Vagina (tissue), 2 donors: ENCODE measurements around the gene PIEZO1.

Source experiments
- CTCF ChIP-seq, 3 experiments: fragments of 450-650 bp in 2 of 3; fragments of 200-600 bp in 1 of 3; sonication (generic) in 1 of 3; IDR thresholded peaks; one replicate each; pipeline ENCODE4 v1.5.1; 2017 to 2019; ENCODE audit warnings: antibody characterized with exemption in 3 of 3, mild to moderate bottlenecking in 2 of 3, moderate library complexity in 2 of 3
- POLR2A ChIP-seq, 2 donors: fragments of 450-650 bp; IDR thresholded peaks; one replicate each; pipeline ENCODE4 v1.6.1; 2017; ENCODE audit warnings: antibody characterized with exemption in 2 of 2, mild to moderate bottlenecking in 2 of 2, moderate library complexity in 2 of 2

- TF ChIP-seq CTCF (IDR thresholded peaks at IDR 0.05) (no peak), POLR2A (IDR thresholded peaks at IDR 0.05) (no peak)
Observed at GRCh38 chr16:88754912-88755744, 29.9 kb downstream of the PIEZO1 start.
